Stimulated activated CD4-positive, alpha-beta T cell treated with anti-CD3 and anti-CD28 coated beads, TNF-alpha, amount 100 ng/mL, for 48 hours (primary cell): ENCODE data around the gene FEV.

Experiments
- DNase-seq, 3 donors: peaks; one replicate each; pipeline ENCODE4 v3.0.0-alpha.2; 2020; ENCODE audit warnings: low read depth in 3 of 3

Gene FEV

DNA sequence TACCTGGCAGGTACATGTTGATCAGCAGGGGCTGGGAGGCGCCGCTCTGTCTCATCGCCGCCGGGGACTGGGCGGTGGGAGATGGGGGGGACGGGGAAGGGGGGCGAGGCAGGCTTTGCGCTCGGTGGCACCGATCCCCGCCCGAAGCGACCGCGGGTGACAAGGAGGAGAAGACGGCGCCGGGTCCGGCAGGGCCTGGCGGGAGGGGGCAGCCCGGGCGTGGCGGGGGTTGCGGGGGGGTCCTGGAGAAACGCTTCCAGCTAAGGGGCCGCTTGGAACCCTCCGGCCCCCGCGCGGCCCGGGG is at the start of gene FEV:
Gene FEV (minus strand): TSS at position 164 of the 304 bp plus-strand sequence. CDS start 109 bp downstream, at position 55.
- no peak for DNase-seq

GRCh38 chr2:219032051-219032745 is 47.2 kb upstream of the FEV start:
- DNase-seq = no peak

DNA sequence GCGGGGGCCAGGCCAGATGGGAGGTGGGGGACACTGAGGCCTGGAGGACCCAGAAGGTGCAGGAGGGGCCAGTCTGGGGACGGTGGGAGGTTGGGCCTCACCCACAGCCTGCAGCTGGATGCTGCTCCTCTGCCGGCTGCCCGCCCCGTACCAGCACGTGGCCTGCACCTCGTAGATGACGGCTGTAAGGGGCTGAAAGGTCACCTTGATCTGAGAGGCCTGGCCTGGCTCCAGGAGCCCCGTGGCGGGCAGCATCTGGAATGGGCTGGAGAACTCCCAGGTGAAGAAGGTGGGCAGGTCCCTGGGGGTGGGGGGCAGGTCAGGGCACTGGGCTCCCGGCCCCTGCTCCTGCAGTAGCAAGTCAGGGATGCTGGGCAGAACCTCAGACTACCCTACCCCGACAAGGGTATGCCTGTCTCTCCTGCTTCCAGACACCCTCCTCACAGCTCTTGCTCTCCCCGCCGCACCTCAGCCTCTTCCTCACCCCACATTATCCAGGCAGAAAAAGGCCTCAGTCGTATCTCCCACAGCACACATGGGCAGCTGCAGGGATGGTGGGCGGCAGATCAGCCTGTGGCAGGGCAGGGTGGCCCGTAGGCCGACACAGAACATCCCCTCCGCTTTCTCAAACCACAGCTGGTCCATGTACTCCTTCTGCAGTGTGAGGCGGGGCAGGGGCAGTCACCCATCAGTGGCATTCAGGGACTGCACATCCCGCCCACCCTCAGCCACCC is 46.2 kb upstream of the FEV start:
- DNase-seq = no peak

DNA sequence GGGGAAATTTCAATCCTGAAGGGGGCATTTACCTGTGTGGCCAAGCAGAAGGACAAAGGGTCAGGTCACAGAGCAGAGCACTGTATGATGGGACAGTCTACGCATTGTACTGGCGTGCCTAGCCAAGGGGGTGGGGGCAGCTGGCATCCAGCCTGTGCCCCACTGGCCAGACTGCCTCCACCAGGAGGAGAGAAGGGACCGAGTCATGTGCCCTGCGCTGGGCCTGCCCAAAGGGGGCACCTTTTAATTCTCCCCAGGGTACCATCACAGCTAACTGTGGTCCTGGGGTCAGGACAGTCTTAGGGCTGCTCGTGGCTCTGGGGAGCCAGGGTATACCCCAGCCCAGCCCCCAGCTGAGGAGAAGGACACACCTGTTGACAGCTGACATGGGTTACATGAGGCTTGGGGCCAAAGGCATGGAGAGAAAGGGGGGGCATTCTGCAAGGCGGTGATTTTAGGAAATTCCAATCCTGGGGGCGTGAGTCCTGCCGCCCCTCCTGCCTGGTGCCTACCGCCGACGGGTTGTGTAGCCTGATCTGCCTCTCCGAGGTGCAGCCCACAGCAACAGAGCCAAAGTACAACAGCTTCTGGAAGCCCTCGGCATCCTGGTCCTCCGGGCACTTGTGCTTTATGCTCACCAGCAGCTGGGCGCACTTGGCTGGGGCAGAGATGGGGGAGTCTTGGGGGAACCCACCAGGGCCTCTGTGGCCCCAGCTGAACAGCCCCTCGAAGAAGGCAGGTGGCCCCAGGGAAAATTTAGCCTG is 45.4 kb upstream of the FEV start:
- no peak for DNase-seq

GRCh38 chr2:219029829-219030165 is 44.8 kb upstream of the FEV start:
- peak; percentile 58 to 63 (median 60) for DNase-seq

DNA sequence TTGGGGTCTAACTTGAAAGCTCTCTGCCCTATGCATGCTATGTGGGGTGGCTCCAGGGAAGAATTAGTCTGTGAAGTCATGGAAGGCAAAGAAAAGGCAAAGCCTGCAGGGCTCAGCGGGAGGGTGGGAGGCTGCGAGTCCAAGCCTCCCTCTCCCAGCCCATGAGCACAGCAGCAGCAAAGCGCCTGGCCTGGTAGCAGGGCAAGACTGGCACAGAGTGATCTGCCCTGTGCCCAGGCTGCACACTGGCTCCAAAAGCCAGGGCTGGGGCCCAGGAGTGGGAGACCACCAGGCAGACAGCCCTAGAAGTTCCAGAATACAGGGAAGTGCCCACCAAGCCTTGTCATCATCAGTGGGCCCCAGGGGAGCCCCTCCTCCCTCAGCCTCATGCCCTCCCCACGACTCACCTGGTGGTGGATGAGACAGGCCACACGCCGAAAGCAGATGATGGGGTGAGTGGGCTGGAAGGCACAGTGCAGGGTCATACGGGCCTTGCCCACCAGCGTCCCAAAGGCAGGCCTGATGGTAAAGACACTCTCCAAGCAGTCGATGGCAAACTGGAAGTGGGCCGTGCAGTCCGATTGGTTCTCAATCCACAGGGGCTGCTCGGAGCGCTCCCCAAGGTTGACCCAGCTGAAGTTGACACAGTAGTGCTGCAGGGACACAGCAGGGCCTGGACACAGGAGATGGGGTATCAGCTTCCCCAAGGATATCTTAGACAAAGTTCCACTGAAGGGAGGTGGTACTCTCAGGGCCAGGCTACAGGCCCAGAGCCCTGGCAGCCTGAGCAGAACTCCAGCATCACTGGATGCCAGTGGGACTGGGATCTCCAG is 44.2 kb upstream of the FEV start:
- DNase-seq = no peak

DNA sequence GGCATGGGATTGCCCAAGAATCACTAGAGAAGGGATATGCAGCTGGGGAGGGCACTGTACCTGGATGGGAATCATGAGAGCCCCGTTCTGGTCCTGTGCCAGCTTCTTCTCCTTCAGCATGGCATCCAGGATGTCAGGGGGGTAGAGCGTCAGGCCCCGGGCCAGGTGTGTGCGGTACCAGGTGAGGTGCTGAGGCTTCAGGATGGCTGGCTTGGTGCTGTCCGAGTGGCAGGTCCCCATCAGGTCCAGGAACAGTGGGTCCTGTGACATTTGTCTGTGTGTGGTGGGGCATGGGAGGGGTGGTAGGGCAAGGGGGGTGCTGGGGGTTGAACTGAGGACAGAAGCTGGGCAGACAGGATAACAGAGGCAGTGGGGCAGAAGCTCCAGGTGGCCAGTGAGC is 43.2 kb upstream of the FEV start:
- no peak for DNase-seq

GRCh38 chr2:219027511-219028055 is 42.6 kb upstream of the FEV start:
- DNase-seq = no peak

DNA sequence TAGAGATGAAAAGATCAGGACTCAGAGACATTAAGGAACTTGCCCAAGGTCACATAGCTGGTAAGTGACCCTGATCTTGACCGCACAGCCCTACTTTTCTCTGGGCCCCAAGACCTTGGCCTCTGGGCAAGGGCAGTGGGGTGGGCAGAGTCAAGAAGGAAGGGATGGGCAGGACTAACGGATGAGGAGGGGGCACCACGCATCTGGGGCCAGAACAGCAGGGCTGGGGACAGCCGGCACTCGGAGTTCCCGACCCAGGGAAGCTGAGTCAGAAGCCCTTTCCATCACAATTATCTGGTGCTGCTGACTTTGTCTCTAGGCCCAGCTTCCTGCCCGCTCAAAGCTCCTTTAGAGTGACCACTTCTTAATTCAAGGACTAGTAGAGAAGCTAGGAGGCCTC is 42.0 kb upstream of the FEV start:
- DNase-seq = no peak

GRCh38 chr2:219025637-219026585 is 40.9 kb upstream of the FEV start:
- no peak for DNase-seq

DNA sequence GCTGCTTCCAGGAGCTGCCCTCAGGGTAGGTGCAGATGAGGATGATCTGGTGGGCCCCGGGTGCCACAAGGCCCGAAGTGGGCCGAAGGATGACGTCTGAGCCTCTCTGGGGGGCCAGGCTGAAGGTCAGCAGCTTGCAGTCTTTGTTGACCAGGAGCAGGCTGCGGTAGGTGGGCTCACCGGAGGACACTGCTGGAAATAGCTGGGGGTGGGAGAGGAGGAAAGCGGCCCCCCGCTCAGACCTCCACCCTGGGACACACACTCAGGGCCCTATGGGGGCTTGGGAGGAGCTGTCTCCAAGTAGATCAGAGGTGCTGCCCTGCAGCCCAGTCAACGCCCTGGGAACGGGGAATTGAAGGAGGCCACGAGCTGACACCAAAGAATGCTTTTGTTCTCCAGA is 39.1 kb upstream of the FEV start:
- DNase-seq = no peak

- no peak for DNase-seq
Observed at GRCh38 chr2:219023045-219023605, 38.1 kb upstream of the FEV start.

DNA sequence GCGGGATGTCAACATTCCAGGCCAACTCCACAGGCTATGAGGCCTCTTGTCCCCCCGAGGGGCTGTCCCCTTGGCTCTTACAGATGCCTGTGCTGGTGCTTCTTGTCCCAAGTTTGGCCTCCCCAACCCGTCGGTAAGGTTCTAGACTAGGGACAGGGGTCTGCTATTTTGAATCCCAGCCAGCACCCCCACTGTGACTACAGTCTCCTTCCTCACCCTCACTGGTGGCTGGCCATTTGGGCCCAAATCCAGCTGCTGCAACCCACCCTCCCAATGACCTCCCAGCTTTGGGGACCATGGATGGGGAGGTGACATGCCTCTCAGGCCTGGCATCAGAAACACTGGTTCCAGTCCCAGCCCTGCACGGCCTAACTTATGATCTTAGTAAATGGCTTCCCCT is 37.6 kb upstream of the FEV start:
- DNase-seq = no peak

GRCh38 chr2:219022041-219022440 is 37.1 kb upstream of the FEV start:
- DNase-seq = no peak

DNA sequence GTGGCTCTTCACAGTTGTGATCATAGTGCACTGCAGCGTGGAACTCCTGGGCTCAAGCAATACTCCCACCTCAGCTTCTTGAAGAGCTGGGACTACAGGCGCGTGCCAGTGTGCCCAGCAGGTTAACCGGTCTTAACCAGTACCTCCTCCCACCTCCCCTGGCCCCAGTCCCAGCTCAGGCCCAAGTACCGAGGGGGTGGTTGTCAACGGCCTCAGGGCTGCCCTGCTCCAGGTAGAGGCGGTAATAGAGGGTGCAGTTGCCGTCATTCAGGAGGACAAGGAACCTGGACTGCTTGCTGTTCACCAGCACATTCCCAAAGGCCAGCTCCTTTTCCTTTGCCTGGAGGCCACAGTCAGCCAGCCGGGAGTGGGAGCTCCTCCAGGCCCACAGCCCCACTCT is 36.6 kb upstream of the FEV start:
- no peak for DNase-seq

DNA sequence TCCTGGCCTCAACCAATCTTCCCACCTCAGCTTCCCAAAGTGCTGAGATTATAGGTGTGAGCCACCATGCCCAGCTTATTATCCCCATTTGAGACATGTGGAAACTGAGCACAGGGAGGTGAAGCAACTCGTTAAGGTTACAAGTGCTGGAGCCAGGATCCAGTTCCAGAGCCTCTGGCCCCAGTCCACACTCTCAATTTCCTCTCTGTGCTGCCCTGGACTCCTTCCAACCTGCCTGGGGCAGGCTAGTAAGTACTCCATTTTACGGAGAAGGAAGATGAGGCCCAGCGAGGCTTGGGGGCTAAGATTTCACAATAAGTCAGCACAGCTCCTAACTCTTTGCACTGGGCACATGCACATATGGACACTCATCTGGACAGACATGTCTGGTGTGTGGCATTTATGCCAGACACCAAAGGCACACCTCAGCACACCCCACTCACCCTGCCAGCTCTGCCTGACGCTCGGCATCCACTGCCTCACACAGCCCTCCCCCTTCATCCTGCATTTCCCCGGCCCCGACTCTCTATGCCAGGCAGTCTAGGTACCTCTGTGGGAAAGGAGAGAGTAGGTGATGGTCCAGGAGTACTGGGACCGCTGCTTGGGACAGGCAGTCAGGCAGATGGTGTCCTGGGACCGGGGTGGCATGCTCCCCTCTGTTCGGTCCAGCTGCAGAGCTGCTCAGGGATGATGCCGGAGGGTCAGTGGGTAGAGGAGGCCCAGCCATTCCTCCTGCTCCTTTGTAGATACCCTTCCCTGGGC is 35.8 kb upstream of the FEV start:
- DNase-seq = no peak

GRCh38 chr2:219019436-219019835 is 34.5 kb upstream of the FEV start:
- DNase-seq = no peak

DNA sequence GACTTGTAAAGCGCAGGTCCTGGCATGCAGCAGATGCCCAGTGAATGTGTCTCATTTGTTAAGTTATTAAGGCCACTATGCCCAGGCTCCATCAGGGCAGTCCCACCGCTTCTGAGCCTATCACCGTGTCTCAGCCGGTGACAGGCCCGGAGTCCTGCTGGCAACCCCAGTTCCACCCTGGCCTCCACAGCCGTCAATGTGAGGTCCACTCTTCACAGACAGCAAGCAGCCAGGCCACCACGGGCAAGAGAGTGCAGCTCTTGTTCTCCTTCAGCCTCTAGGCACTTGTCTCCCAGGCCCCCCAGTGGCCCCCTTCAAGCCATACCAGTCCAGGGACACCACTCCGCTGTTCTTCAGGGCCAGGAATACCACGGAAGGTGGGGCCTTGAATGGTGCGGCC is 33.7 kb upstream of the FEV start:
- DNase-seq = no peak

DNA sequence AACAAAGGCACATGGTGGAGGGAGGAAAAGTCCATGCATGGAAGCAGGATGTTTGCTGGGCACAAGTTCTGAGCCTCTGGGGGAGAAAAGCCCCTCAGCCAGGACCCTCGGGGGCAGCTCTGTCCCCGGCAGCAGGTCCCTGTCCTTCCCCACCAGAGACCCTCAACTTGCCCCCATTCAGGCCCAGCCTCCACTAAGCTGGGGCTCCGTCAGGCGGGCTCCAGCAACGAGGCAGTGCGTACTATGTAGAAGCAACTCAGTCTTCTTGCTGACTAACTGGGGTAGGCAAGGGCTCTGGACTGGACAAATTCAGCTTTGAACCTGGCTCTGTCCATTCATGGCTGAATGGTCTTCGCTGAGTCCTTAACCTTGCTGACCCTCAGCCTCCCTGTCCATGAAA is 33.3 kb upstream of the FEV start:
- no peak for DNase-seq
